GM18873 (cell line): Measurements from ENCODE around the gene NLRC3.

Experiments
- ATAC-seq: cut with Tn5 transposase; IDR thresholded peaks from one replicate; pipeline ENCODE4 v1.9.1; 2021; ENCODE audit warnings: mild to moderate bottlenecking, moderate library complexity, moderate number of reproducible peaks; ENCODE audit not compliant: unreplicated experiment, low FRiP score

NLRC3 gene

GRCh38 chr16:3599121-3599520, 21.9 kb upstream of the NLRC3 start:
- ATAC-seq = no peak

- no peak for ATAC-seq
Measured at GRCh38 chr16:3598236-3598635, 21.0 kb upstream of the NLRC3 start.

- no peak for ATAC-seq
Measured at GRCh38 chr16:3597676-3598075, 20.5 kb upstream of the NLRC3 start.

- ATAC-seq = no peak
Measured at GRCh38 chr16:3597226-3597625, 20.0 kb upstream of the NLRC3 start.

GRCh38 chr16:3596101-3596861, 19.1 kb upstream of the NLRC3 start:
- ATAC-seq = no peak

- no peak for ATAC-seq
Measured at GRCh38 chr16:3595521-3596021, 18.4 kb upstream of the NLRC3 start.

- no peak for ATAC-seq
Measured at GRCh38 chr16:3595110-3595486, 17.9 kb upstream of the NLRC3 start.

- ATAC-seq = no peak
Measured at GRCh38 chr16:3594316-3595109, 17.3 kb upstream of the NLRC3 start.

GRCh38 chr16:3592559-3592958, 15.4 kb upstream of the NLRC3 start:
- no peak for ATAC-seq

GRCh38 chr16:3591991-3592390, 14.8 kb upstream of the NLRC3 start:
- ATAC-seq = no peak

- no peak for ATAC-seq
Measured at GRCh38 chr16:3591436-3591803, 14.2 kb upstream of the NLRC3 start.

- no peak for ATAC-seq
Measured at GRCh38 chr16:3590736-3591435, 13.7 kb upstream of the NLRC3 start.

GRCh38 chr16:3589991-3590701, 12.9 kb upstream of the NLRC3 start:
- ATAC-seq = no peak

- no peak for ATAC-seq
Measured at GRCh38 chr16:3589441-3589921, 12.3 kb upstream of the NLRC3 start.

- no peak for ATAC-seq
Measured at GRCh38 chr16:3589001-3589400, 11.8 kb upstream of the NLRC3 start.

- ATAC-seq = no peak
Measured at GRCh38 chr16:3587547-3588110, 10.4 kb upstream of the NLRC3 start.

- no peak for ATAC-seq
Measured at GRCh38 chr16:3584412-3584811, 7.2 kb upstream of the NLRC3 start.

- no peak for ATAC-seq
Measured at GRCh38 chr16:3583303-3584038, 6.3 kb upstream of the NLRC3 start.
